GM21825 (cell line): Measurements from ENCODE around the gene ELMO3.

ENCODE experiments used
- ATAC-seq: cut with Tn5 transposase; IDR thresholded peaks from one replicate; pipeline ENCODE4 v1.9.1; 2021; ENCODE audit warnings: mild to moderate bottlenecking, moderate library complexity; ENCODE audit not compliant: unreplicated experiment

ELMO3 gene, protein sequence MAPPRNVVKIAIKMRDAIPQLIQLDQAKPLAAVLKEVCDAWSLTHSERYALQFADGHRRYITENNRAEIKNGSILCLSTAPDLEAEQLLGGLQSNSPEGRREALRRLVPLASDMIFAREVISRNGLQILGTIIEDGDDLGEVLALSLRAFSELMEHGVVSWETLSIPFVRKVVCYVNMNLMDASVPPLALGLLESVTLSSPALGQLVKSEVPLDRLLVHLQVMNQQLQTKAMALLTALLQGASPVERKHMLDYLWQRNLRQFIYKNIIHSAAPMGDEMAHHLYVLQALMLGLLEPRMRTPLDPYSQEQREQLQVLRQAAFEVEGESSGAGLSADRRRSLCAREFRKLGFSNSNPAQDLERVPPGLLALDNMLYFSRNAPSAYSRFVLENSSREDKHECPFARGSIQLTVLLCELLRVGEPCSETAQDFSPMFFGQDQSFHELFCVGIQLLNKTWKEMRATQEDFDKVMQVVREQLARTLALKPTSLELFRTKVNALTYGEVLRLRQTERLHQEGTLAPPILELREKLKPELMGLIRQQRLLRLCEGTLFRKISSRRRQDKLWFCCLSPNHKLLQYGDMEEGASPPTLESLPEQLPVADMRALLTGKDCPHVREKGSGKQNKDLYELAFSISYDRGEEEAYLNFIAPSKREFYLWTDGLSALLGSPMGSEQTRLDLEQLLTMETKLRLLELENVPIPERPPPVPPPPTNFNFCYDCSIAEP

DNA sequence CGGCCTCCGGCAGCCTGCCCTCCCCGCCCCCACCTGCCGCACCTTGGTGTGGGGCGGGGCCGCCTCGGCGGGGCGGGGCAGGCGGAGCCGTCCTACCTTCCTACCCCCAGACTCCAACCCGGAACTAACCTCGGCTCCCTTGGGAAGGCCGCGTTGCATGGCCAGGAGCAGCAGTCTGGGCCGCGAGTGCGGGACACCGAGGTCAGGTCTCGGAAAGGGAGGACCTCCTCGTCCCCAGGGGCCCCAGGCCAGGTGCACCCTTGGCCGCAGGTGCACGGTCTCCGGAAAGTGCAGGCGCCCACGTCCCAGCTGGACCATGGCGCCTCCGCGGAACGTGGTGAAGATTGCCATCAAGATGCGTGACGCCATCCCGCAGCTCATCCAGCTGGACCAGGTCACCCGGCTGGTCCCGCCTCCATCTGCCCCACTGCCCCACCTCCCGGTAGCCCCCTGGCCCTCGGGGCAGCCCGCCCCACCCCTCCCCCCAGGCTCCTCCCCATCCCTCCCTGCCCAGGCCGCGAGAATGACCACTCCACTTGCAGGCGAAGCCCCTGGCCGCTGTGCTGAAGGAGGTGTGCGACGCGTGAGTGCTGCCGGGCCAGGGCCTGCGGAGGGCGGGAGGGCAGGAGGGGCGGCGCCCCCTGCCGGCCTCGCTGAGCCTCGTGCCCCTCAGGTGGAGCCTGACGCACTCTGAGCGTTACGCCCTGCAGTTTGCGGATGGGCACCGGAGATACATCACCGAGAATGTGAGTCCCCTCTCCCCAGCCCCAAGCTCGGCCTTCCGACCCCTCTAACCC, at the start of gene ELMO3:
ELMO3 (plus strand) TSS at position 121 of the 797 bp plus-strand sequence; CDS start at position 317, 196 bp downstream.
- ATAC-seq = no peak

DNA sequence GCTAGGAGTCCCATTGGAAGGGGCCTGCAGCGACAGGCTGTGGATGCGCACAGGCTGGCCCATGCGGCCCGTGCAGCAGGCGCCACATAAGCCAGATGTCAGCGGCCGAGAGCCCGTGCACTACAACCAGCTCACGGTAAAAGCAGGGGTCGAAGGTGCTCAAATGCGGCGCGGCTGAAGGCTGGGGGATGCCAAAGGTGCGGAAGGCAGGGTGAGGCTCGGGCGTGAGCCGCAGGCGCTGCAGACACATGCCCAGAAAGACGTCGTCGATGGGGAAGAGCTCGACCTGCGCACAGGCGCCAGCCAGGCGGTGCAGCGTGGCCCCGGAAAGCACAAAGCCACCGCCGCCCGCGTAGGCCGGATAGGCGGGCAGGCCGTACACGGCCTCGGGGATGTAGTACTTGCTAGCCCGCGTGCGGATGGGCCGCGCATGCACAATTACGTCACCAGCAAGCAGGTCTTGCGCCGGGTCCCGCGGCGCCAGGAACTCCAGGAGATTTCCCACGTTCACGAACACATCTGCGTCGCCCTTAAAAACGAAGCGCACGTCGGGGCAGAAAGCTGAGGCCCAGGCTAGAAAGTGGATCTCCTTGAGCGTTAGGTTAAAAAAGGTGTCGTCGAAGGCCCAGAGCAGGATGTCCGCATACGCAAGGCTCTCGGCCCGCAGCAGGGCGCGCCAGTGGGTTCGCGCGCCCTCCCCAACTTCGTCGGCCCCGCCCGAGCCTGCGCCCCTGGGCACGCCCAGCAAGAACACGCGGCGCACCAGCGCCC, 49.5 kb upstream of the ELMO3 start:
- no peak for ATAC-seq

DNA sequence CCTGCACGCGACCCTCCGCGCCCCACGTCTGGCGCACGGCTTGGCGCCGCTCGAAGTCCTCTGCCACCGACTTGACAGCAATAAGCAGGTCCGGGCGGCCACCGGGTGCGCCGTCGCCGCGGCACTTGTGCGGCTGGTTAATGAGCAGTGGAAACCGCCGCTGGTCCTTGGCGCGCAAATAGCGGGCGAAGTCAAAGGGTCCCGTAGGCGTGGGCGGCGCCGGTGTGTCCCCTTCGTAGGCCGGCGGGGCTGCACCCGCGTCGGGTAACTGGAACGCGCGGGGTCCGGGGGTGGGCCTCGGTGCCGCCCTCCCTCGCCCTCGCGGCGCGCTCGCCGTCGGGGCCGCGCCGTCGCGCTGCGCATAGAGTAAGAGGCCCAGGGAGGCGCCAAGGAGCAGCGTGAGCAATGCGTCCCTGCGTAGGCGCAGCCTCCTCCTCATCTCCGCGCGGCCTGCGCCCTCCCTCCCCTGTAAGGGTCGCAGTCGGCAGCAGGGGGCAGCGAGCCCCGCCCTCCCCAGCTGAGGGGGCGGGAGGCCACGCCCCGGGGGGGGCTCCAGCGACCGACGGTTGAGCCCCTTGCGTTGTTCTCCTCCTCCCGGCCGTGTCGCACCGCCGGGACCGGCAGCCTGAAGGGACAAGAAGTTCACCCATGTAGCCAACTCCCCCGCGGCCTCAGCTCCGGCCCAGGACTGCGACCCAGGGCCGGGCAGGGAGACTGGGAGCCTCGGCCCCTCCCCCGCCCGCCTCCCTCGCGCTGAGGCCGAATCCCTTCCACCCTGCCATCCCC, 48.7 kb upstream of the ELMO3 start:
- peak; percentile 29 for ATAC-seq

DNA sequence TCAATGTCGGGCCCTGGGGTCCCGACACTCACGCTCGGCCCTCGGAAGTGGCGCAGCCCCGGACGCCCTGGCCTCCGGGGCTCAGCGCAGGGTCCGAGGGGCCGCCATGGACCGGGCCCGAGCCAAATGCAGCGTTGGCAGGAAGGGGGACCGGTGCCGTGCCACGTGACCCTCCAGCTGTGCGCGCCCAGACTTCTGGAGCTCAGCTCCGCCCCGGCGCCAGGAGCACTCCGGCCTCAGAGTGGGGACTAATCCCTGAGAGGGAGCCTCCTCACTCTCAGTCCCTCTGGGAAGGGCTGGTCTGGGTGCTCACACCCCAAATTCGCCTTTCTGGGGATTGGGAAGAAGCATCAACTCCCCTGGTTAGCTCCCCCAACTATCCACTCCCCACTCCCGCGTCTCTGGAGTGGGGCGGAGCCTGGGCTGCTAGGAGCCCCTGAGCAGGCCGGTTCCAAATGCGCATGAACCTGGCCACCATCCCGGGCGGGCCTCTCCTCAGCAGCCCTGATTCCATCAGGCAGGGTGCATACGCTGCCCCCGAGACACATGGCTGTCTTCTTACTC, 48.0 kb upstream of the ELMO3 start, which contains the start of gene B3GNT9:
B3GNT9 (minus strand) TSS at position 166 of the 564 bp plus-strand sequence. CDS start 513 bp downstream, outside the sequence.
- peak; percentile 40 for ATAC-seq

DNA sequence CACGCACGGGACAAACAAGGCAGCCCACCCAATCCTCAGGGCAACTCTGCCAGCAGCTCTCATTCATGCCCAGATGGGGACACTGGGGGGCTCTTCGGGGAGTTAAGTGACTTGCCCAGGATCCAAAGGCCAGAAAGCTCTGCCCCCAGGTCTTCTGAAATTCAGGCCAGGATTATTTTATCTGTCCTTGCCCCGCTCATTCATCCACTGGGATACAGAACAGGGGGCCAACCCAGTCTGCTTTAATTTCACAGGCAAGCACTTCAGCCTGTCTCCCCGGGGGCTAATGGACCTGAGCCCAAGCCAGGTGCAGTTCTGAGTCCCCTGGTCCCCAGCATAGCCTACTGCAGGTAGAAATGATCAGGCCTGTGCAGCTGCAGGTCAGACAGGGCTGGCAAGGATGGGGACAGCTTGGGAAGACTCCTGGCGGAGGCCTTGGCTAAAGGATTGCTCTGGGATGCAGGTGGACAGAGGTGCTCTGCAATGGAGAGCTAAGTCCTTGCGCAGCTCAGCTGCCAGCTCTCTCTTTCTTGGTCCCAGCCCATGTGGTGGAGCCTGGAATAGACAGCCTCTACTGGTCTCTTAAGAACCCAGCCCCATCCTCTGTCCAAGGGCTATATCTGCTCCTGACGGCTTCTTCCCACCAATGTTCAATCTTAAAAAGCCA, 47.4 kb upstream of the ELMO3 start:
- no peak for ATAC-seq

DNA sequence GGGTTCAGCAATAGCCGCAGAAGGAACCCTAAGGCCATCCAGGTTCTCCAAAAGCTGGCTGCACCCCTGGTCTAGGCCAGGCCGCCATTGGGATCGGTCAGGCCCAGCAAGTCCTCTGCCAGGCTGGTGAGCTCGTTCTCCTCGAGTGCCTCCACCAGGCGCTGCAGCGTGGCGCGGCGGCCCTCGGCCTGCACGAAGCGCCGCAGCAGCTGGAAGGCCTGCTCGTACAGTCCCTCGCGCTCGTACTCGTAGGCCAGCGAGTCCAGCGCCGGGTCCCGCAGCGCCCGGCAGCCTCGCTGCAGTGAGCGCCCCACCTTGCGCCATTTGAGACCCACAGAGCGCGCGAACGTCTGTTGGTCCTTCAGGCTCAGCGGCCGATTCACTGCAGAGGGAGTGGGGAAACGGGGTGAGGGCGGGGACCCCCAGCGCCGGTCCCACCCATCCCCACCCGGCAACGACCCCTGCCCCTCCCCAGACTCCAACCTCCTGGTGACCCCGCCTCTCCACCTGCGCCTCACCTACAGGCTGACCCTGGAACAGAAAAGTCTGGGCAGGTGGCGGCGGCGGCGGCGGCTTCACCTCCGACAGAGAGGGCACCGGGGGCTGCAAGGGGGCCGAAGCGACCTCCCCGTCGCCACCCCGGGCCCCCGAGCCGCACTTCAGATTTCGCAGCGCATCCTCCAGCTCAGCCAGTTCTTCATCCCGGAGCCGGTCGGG, 44.2 kb upstream of the ELMO3 start:
- ATAC-seq = no peak

DNA sequence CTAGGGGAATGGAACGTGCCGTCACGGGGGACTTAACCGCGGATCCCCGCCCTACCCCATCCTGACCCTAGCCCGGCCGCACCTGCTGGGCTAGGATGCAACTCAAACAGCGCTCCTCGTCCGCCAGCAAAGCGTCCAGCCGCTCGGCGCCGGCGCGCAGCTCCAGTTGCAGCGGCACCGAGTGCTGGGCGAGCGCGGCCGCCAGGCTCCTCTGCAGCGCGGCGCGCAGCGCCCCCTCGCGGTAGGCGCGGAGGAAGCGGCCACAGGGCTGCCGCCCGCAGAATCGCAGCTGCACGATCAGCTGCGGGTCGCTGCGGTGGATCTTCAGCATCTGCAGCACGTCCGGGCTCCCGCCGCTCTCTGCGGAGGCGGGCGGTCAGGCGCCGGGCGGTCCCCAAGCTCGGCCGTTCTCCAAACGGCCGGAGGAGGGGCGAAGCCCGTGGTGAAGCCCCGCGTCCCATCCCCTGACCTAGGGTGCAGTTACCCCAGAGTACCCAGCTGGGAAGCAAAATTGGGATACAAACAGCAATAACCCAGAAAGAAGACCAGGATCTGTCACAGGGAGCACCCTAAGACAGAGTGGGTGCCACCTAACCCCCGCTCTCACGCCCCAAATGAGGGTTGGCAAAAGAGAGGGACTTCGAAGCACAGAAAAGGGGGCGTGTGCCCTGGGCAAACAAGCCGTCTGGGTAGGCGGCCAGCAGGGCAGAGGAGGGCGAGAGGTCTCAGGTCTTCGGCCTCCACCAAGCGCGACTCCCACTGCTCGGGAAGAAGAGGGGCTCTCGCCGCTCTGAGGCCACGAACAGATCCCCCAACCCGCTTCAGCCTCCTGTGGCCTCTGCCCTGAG, 43.4 kb upstream of the ELMO3 start:
- ATAC-seq = peak; percentile 25

DNA sequence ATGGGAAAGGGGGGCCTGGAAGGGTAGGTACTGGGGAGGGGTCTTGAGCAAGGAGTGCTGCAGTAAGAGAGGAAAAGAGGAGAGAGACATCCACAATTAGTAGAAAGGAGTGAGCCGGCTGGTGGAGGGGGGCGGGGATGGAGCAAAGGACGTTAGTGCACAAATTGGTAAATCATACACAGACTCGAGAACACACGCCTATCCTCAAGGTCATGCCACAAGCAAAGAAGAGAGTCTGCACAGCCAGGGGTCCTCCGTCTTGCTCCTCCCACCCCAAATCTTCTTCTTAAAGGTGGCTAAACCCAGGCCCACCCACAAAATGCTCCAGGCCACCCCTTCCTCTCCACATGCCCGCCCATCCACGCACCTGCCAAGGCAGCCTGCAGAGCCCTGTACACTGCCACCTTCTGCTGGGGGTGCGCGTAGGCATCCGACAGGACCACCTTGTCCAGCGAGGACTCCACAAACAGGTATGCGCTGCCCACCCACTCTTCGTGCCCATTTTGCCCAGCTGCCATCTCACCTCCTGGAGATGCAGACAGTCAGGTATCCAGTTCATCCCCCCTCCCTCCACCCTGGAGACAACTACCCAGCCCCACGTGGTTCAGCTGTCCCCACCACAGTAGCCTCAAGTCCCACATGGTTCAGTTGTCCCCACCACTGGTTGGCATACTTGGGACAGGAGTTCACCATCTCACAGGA, 42.6 kb upstream of the ELMO3 start:
- no peak for ATAC-seq

DNA sequence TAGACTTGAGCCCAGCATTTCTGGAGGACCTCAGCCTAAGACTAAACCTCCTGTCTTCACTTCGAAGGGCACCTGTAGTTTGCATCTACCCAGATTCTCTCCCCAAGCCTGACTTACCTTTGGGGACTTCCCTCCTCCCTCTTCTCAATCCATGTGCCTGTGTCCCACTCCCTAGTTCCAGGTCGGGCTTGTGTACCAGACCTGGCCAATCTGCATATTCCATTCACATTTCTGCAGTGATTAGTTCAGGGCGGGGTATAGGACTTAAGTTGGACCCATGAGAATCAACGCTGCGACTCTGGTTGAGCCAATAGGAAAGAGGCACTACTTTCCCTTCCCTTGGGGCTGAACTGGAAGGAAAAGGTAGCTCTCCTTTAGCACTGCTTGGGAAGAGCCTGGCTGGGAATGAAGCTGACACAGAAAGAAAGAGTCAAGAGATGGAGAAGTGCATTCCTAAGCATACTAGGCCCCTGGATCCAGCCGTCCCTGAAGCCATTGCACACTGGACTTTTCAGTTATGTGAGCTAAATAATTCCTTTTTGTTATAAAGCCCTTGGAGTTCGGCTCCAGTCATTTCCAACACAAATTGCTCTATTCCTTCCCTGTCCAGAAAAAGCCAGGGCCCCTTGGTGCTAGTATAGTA, 41.7 kb upstream of the ELMO3 start:
- ATAC-seq = no peak

DNA sequence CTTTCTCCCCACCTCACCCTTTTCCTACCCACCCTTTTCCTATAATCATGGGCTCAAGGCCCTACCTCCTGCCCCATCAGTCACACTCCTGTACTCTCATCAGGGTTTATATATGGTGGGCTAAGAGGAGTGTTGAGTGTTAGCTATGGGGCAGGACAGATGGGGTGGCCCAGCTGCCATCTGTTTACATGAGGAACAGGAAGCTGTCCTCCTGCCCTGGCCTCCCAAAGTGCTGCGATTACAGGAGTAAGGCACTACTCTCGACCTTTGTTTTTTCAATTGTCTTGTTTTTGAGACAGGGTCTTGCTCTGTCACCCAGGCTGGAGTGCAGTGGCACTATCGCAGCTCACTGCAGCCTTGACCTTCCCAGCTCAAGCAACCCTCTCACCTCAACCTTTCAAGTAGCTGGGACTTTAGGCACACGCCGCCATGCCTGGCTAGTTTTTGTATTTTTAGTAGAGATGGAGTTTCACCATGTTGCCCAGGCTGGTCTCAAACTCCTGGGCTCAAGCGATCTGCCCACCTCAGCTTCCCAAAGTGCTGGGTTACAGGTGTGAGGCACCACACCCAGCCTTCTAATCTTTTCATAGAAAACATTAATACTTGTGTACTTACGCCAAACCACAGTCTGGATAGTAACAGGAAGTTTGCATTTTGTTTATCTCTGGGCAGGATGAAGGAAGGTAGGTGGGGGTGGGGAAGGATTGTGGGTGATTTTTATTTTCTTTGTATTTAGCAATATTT, 40.9 kb upstream of the ELMO3 start:
- ATAC-seq = no peak

DNA sequence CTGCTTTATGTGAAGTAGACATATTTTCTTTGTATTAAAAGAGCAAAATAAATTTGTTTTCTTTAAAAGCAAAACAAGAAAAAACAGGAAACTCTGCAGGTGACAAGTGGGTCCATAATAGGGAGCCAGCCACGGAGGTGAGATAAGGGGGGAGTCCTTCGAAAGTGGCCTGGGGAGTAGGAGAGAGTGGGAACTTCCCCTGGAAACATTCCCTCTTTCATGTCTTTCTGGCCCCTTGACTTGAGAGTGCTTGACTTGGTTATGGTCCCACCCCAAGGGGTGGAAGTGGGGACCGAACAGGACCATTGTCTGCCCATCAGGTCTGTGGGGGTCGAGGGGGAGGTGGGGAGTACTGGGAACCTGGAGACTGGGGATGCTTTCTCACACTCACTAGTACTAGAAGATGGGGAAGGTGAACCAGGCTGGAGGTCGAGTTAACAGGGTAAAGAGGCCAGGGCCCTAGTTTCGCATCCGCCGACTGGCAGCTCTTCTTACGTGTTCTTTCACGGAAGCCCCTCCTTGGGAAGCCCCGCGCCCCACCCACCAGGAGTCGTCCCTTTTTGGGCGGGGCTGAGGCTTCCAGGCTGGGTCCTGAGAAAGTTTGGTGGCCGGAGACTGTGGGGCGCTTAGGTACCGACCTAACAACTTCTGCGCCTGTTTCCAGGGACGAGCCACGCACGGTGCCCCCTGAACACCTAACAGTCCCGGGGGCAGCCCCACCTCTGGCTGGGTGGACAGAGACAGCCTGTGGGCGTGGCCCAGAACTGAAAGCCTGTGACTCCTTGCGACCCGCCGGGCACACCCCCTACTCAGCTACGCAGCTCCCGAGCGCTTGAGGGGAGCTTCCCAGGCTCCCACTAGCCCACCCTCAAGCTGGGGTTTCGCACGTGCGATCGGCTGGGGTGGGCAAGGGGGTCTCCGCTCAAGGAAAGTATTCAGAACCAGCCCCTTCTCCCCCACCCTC, 40.0 kb upstream of the ELMO3 start:
- ATAC-seq = peak; percentile 38

DNA sequence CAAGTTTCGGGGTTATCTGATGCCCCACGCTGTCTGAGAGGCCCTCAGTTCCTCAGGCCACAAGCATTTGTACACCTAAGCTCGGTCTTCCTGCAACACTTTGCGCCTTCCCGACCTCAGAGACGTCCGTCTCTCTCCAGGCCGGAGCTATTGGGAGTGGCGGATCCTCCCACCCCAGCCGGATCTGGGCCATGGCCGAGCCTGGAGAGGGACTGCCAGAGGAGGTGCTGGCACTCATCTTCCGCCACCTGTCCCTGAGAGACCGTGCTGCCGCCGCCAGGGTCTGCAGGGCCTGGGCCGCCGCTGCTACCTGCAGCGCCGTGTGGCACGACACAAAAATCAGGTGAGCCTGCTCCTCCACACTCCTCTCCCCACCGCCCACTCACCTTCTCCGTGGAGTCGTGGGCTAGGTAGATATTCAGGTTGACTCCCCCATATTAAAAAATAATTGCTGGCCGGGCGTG, 37.3 kb upstream of the ELMO3 start:
- no peak for ATAC-seq

DNA sequence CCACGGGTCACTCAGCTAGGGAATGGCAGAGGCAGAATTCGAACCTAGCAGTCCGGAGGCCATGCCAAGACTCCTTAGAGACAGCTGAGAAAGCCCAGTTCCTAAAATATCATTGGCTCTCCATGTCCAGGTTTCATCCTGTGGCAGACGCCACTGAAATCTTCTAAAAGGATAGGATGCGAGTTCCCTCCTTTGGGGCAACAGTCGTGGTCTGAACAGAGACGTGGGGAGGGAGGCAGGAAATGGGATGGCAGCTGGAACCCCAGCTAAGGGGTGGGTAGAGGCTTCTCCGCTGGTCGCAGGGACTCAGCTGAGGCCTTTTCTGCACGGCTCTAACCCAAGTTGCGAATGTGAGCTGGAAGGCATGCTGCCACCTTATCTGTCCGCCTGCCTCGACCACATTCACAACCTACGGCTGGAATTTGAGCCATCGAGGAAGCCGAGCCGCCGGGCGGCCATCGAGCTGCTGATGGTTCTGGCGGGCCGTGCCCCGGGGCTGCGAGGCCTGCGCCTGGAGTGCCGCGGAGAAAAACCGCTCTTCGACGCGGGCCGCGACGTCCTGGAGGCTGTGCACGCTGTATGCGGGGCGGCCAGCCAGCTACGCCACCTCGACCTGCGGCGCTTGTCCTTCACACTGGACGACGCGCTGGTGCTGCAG, 36.3 kb upstream of the ELMO3 start:
- no peak for ATAC-seq
